ENCODE data around the gene EDA. TPM values are rescaled to one million over a fixed set of nuclear protein-coding genes. Genes with fewer than 3 reads are reported as not detected.

Gene EDA
- total and polyA plus RNA-seq, 10 of the 15 experiments (the other 5 are each of a cell fraction or from before 2014, with no cell fraction given) = 0.06 TPM; not detected in 9

DNA sequence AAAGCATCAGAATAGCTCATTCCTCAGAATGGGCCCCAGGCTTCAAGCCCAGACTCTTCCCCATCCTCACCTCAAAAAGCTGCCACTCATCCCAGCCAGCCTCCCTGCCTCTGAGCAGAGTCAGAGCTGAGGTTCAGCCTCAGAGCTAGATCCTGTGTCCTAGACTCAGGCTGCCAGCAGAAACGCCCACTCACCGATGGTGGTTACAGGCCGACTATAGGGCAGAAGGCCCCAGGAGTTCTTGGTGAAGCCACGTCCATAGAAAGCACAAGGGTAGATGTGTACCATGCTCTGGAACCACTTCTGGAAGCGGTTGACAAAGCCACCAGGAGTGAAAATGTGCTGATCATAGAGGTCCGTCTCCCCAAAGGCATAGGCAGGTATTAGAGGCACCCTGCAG, 426.1 kb downstream of the EDA start (continued):
- TF ChIP-seq, protein P1, sequence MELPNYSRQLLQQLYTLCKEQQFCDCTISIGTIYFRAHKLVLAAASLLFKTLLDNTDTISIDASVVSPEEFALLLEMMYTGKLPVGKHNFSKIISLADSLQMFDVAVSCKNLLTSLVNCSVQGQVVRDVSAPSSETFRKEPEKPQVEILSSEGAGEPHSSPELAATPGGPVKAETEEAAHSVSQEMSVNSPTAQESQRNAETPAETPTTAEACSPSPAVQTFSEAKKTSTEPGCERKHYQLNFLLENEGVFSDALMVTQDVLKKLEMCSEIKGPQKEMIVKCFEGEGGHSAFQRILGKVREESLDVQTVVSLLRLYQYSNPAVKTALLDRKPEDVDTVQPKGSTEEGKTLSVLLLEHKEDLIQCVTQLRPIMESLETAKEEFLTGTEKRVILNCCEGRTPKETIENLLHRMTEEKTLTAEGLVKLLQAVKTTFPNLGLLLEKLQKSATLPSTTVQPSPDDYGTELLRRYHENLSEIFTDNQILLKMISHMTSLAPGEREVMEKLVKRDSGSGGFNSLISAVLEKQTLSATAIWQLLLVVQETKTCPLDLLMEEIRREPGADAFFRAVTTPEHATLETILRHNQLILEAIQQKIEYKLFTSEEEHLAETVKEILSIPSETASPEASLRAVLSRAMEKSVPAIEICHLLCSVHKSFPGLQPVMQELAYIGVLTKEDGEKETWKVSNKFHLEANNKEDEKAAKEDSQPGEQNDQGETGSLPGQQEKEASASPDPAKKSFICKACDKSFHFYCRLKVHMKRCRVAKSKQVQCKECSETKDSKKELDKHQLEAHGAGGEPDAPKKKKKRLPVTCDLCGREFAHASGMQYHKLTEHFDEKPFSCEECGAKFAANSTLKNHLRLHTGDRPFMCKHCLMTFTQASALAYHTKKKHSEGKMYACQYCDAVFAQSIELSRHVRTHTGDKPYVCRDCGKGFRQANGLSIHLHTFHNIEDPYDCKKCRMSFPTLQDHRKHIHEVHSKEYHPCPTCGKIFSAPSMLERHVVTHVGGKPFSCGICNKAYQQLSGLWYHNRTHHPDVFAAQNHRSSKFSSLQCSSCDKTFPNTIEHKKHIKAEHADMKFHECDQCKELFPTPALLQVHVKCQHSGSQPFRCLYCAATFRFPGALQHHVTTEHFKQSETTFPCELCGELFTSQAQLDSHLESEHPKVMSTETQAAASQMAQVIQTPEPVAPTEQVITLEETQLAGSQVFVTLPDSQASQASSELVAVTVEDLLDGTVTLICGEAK (IDR thresholded peaks at IDR 0.05; ENCODE audit: borderline replicate concordance) = no peak
- no peak for TF ChIP-seq ASH2L (IDR thresholded peaks at IDR 0.05; ENCODE audit: borderline replicate concordance, low read depth)
- TF ChIP-seq GATAD2B (conservative IDR thresholded peaks at IDR 0.05; ENCODE audit: low read depth) = no peak
- no peak for TF ChIP-seq EGR1 (IDR thresholded peaks at IDR 0.05; ENCODE audit: borderline replicate concordance in 1 of 2, low read depth in 2 of 2, low read length in 2 of 2)
- no peak for TF ChIP-seq ZNF24 (IDR thresholded peaks at IDR 0.05)
- no peak for TF ChIP-seq ATF7 (IDR thresholded peaks at IDR 0.05; ENCODE audit: low read depth)
